DMS153 treated with DMSO at 0.1 percent for 48 hours (cell line): ENCODE measurements around the gene ATPAF1.

Experiments
- DNase-seq: peaks from one replicate; lab custom pipeline; 2025; ENCODE audit not compliant: unreplicated experiment; lab: John Stamatoyannopoulos, UW

The ATPAF1 gene

GRCh38 chr1:46616277-46617107 lies 51.7 kb downstream of the ATPAF1 start, which contains the start of gene MOB3C:
Gene MOB3C (minus strand): TSS chr1:46616811. CDS start chr1:46613321, 3,490 bp downstream.
- DNase-seq: peak; percentile 30

- no peak for DNase-seq
Observed at GRCh38 chr1:46615735-46616134, 52.4 kb downstream of the ATPAF1 start.

GRCh38 chr1:46615088-46615487 lies 53.1 kb downstream of the ATPAF1 start:
- DNase-seq: no peak

- DNase-seq: no peak
Observed at GRCh38 chr1:46614604-46614984, 53.6 kb downstream of the ATPAF1 start.

GRCh38 chr1:46613661-46614603 lies 54.2 kb downstream of the ATPAF1 start:
- DNase-seq: no peak

GRCh38 chr1:46612937-46613660 lies 55.1 kb downstream of the ATPAF1 start:
- DNase-seq: no peak

GRCh38 chr1:46611691-46612221 lies 56.4 kb downstream of the ATPAF1 start:
- DNase-seq: no peak

- DNase-seq: no peak
Observed at GRCh38 chr1:46607345-46608130, 60.6 kb downstream of the ATPAF1 start.

GRCh38 chr1:46606255-46606965 lies 61.8 kb downstream of the ATPAF1 start:
- DNase-seq: peak; percentile 49

- DNase-seq: no peak
Observed at GRCh38 chr1:46605232-46605631, 62.9 kb downstream of the ATPAF1 start.

- peak; percentile 84 for DNase-seq
Observed at GRCh38 chr1:46603858-46604549, 64.2 kb downstream of the ATPAF1 start, which contains the start of gene MKNK1. Gene MKNK1 (minus strand): TSS chr1:46604268. CDS start chr1:46583327, 20,941 bp downstream.

GRCh38 chr1:46603481-46603857 lies 64.7 kb downstream of the ATPAF1 start:
- no peak for DNase-seq

- no peak for DNase-seq
Observed at GRCh38 chr1:46601257-46602007, 66.7 kb downstream of the ATPAF1 start.

- no peak for DNase-seq
Observed at GRCh38 chr1:46599059-46599970, 68.8 kb downstream of the ATPAF1 start.

GRCh38 chr1:46596846-46597245 lies 71.3 kb downstream of the ATPAF1 start:
- DNase-seq: no peak

- DNase-seq: no peak
Observed at GRCh38 chr1:46596036-46596435, 72.1 kb downstream of the ATPAF1 start.

GRCh38 chr1:46595127-46595526 lies 73.0 kb downstream of the ATPAF1 start:
- DNase-seq: no peak
